ENCODE measurements around the gene CYP2U1. TPM values are rescaled to one million over a fixed set of nuclear protein-coding genes. Genes with fewer than 3 reads are reported as not detected.
"Not testable (repeated sequence)": the region's sequence is repeated elsewhere in the genome, so short reads cannot be mapped to it uniquely, and the experiment has no call there.

The CYP2U1 gene
- 5.4 TPM for polyA plus RNA-seq (2013, experiment 1 of 2; ENCODE audit: insufficient read length)
- polyA plus RNA-seq (2013, experiment 2 of 2; ENCODE audit: insufficient read length), result 4.9 TPM

- peak; percentile 74 for DNase-seq
Observed at GRCh38 chr4:107930821-107931774, at the start of gene CYP2U1. CYP2U1 (plus strand) TSS chr4:107931549; CDS start chr4:107931644, 95 bp downstream.

- no peak for DNase-seq
Observed at GRCh38 chr4:107885865-107886264, 45.5 kb upstream of the CYP2U1 start.

DNA sequence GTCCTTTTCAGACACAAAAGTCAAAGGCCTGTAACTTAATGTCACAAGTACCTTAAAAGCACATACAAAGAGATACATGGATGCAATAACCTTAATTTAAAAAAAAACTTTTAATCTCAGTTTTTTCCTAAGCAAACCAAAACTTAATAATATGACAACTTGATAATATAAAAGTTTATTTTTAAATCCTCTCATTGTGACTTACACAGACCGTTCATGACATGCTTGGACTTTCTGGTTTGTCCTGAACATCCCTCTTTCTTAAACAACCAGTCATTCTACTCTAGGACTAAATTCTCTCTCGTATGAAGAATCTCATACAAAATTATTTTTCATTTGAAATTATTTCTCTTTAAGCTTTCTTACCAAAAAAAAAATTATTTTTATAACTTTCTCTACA, 43.1 kb upstream of the CYP2U1 start:
- no peak for DNase-seq

DNA sequence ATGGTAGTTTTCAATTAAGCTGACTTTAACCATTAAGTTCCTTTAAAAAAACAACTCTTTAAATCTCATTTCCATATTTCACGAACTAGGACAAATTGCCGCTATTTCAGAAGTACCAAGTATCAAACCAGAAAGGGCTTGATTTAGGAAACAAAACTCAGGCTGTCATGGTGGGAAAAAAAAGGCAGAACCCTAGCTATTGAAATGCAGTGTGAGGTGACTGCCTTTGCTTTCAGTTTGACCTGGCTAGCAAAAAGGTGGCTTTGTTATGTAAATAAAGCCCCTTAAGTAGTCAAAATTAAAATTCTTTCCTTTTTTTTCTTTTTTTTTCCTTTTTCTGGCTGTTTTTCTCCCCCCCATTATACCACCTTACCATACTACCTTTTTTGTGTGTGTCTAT, 40.6 kb upstream of the CYP2U1 start:
- DNase-seq, result no peak

DNA sequence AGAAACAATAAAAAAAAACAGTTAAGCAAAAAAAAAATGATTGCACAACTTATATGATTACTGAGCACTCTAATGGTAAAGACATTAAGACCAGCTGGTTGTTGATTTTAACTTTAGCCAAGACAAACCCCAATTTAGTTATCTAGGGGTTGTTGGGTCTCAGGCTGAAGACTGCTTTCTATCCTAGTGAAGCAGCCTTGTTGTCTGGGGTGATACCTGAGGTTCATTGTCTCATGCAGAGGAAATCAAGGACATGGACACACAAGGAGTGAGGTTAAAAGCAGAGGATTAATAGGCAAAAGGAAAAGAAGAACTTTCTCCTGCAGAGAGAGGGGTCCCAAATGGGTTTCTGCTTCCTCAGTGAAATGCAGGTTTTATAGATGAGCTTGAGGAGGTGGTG, 40.0 kb upstream of the CYP2U1 start:
- no peak for DNase-seq

- DNase-seq, result peak; percentile 23
Observed at GRCh38 chr4:107893171-107894137, 37.9 kb upstream of the CYP2U1 start.

DNA sequence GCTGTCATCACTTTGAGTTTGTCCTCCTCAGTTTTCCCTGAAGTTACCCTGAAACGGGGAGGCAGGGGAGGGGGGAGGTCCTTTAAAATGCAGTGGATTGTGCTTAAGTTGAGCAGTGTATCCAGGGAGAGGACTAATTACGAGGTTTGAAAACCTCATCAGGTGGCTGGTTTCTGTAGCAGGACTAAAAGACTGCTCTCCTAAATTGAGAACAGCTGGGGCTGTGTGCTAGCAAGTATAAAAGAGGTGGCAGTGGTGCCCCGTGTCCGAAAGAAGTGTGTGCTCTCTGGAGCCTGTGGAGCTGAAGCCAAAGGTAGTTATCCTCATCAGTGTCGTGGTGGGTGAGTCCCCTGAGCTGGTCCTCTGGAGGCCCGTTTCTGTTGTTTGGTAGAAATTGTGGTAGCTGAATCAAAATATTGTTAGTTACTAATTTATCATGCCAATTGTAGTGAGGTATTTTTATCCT, 37.2 kb upstream of the CYP2U1 start:
- no peak for DNase-seq

- peak; percentile 96 for DNase-seq
Observed at GRCh38 chr4:107896158-107896645, 35.1 kb upstream of the CYP2U1 start.

- DNase-seq, result peak; percentile 46
Observed at GRCh38 chr4:107896646-107897045, 34.7 kb upstream of the CYP2U1 start.

DNA sequence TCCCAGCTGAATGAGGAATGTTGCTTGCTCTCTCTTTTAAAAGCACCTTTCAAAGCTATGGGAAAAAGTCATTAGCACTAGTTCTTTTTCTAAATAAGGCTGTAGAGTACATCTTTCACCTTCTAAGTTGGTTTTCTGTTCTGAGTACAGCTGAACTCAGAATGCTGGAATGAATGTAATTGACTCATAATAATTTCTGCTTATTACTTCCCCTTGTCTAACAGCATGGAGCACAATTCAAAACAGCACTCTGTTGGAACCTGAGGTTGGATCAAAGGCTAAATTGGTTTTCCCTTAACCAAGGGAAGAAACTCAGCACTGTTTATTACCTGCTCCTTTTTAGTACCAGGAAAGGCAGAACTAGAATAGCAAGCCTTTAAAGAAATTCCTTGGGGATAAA, 33.5 kb upstream of the CYP2U1 start:
- DNase-seq, result no peak

- no peak for DNase-seq
Observed at GRCh38 chr4:107900067-107900466, 31.3 kb upstream of the CYP2U1 start.

- no peak for DNase-seq
Observed at GRCh38 chr4:107900508-107900907, 30.8 kb upstream of the CYP2U1 start.

DNA sequence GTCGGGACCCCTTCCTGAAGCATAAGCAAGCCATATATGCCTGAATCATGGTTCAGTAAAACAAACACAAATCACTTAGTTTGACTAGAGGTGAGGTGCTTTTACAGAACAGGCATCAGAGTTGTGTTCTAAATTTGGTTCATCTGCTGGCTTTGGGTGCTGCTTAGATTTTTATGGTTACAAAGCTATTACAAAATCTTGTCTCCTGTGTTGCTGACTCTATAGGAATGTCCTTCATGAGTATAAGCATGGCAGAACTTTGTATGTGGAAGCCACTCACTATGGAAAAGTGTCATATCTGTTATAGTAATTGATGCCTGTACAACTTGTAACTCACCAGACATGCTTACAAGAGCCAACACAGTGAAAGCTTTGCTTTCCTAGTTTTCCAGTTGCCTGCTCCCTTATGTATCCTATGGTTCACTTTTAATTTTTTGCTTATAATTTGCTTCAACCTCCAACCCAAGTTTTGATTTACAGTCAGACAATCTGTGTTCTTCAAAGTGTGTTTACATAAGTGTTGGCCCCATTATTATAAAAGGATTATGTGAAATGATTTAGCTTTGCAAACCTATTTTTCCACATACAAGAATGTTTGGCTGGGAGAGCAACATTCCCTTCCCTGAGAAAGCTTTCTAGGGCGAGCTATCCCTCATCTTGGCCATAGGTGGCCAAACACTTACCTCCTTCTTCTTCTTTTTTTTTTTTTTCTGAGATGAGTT, 30.0 kb upstream of the CYP2U1 start:
- DNase-seq, result no peak

GRCh38 chr4:107902715-107903114, 28.6 kb upstream of the CYP2U1 start:
- no peak for DNase-seq

DNA sequence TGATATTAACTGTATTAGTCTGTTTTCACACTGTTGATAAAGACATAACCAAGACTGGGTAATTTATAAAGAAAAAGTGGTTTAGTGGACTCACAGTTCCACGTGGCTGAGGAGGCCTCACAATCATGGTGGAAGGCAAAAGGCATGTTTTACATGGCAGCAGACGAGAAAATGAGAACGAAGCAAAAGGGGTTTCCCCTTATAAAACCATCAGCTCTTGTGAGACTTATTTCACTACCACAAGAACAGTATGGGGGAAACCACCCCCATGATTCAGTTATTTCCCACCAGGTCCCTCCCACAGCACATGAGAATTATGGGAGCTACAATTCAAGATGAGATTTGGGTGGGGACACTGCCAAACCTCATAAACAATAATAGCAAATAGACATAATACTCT, 26.3 kb upstream of the CYP2U1 start:
- not testable (repeated sequence) for DNase-seq

- DNase-seq, result no peak
Observed at GRCh38 chr4:107906458-107907100, 24.8 kb upstream of the CYP2U1 start.

DNA sequence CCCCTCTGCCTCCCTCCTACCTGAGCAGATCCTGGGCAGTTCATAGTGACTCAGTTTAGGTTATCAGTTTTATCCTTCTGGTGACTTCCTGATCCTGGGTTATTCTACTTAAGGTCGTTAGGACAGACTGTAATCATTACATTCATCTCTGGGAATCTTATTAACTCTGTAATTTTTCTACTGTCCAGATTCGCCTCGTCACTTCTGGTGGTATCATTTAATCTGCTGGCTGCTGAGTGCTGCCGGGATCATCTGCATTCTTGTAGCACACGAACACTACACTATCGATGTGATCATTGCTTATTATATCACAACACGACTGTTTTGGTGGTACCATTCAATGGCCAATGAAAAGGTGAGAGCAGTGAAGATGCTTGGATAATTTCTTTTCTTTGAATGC, 23.0 kb upstream of the CYP2U1 start:
- no peak for DNase-seq

GRCh38 chr4:107913283-107913899, 18.0 kb upstream of the CYP2U1 start:
- DNase-seq, result peak; percentile 55

DNA sequence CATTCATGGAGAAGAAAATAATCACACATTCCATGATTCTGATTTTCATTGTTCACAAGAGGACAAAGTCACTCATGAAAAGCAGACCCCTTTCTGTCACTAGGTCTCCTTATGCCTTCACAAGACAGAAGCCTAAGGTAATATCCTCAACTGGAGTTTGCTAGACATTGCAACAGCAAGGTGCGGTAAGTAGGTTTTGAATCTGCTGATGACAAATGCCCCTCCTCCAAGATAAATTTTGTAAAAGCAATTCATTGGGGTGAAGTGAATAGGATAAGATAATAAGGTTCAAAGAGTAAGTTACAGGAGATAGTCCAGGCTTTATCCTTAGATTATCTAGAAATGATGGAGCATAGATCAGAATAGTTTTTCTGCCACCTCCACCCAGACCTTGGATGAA, 16.1 kb upstream of the CYP2U1 start:
- no peak for DNase-seq

- DNase-seq, result no peak
Observed at GRCh38 chr4:107916623-107917022, 14.7 kb upstream of the CYP2U1 start.

- DNase-seq, result no peak
Observed at GRCh38 chr4:107917500-107917899, 13.8 kb upstream of the CYP2U1 start.
